Coronary artery (tissue), 2 donors: ENCODE measurements around the gene SLC22A3.
"Not testable (repeated sequence)": the region's sequence is repeated elsewhere in the genome, so short reads cannot be mapped to it uniquely, and the experiment has no call there.

Experiments
- DNase-seq: peaks from one replicate; pipeline ENCODE4 v3.0.0-alpha.2; 2017; ENCODE audit warnings: low spot score
- H3K27ac ChIP-seq, 2 donors: fragments of 200-600 bp; sonication (generic); one replicate each; pipeline ENCODE4 v1.5.1; 2016 to 2019
- H3K4me3 ChIP-seq: fragments of 200-600 bp; sonication (generic); 2 replicates; pipeline ENCODE4 v1.5.1; 2016; ENCODE audit warnings: mild to moderate bottlenecking, moderate library complexity
- CTCF ChIP-seq: fragments of 200-600 bp; sonication (generic); IDR thresholded peaks from one replicate; pipeline ENCODE4 v1.5.1; 2019; ENCODE audit warnings: antibody characterized with exemption

SLC22A3 gene

GRCh38 chr6:160360955-160361354, 12.8 kb downstream of the SLC22A3 start:
- no peak overlapping the region for H3K27ac ChIP-seq
- TF ChIP-seq CTCF, result no peak
- no peak for DNase-seq
- H3K4me3 ChIP-seq, result no peak overlapping the region

GRCh38 chr6:160362556-160362955, 14.4 kb downstream of the SLC22A3 start:
- no peak for TF ChIP-seq CTCF
- DNase-seq, result no peak
- Histone ChIP-seq H3K4me3 (no peak overlapping the region), H3K27ac (no peak overlapping the region)

- TF ChIP-seq CTCF, result no peak
- H3K27ac ChIP-seq, result no peak overlapping the region
- H3K4me3 ChIP-seq, result no peak overlapping the region
- DNase-seq, result no peak
These were observed 15.1 kb downstream of the SLC22A3 start for GRCh38 chr6:160363016-160363996.

- Histone ChIP-seq H3K4me3 (no peak overlapping the region), H3K27ac (no peak overlapping the region)
- no peak for TF ChIP-seq CTCF
- no peak for DNase-seq
These were observed 16.9 kb downstream of the SLC22A3 start for GRCh38 chr6:160365117-160365516.

GRCh38 chr6:160367798-160368547, 19.8 kb downstream of the SLC22A3 start:
- no peak for DNase-seq
- Histone ChIP-seq H3K27ac (peak overlapping the region in 1 of 2 donors; percentile 3), H3K4me3 (no peak overlapping the region)
- TF ChIP-seq CTCF, result no peak

GRCh38 chr6:160368670-160369069, 20.5 kb downstream of the SLC22A3 start:
- TF ChIP-seq CTCF, result no peak
- no peak overlapping the region for H3K27ac ChIP-seq

GRCh38 chr6:160373601-160374000, 25.4 kb downstream of the SLC22A3 start:
- H3K27ac ChIP-seq, result peak overlapping the region in 1 of 2 donors; percentile 11
- DNase-seq, result not testable (repeated sequence)

More at GRCh38 chr6:160368670-160369069, 20.5 kb downstream of the SLC22A3 start:
- no peak for DNase-seq
- H3K4me3 ChIP-seq, result no peak overlapping the region

More at GRCh38 chr6:160373601-160374000, 25.4 kb downstream of the SLC22A3 start:
- not testable (repeated sequence) for H3K4me3 ChIP-seq
